T-helper 2 cell (primary cell): ENCODE results near the gene ADAM23.

Experiments
- DNase-seq, 5 experiments: peaks; one replicate each; pipeline versions ENCODE4 v3.0.0 to v3.0.0-alpha.2; 2012 to 2022

ADAM23 gene

DNA sequence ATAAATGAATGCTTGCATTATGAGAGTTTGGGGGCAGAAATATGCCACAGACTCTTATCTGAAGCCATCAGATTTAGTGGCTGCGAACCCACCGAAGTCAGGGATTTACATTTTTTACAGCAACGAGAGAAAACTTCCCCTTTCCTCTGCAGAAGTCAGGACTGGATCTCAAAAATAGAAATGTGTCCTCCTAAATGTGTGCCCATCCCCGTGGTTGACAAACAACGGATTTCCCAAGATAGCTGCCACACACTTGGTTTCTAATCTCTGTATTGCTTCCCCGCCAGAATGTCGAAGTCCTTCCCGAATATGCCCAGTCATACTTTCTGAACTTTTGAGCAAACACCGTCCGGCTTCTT lies 879 bp upstream of the ADAM23 start:
- no peak for DNase-seq

- DNase-seq: peak in 2 of 5 experiments; percentile 8 to 48
These were observed 599 bp downstream of the ADAM23 start for GRCh38 chr2:206443735-206444527.

DNA sequence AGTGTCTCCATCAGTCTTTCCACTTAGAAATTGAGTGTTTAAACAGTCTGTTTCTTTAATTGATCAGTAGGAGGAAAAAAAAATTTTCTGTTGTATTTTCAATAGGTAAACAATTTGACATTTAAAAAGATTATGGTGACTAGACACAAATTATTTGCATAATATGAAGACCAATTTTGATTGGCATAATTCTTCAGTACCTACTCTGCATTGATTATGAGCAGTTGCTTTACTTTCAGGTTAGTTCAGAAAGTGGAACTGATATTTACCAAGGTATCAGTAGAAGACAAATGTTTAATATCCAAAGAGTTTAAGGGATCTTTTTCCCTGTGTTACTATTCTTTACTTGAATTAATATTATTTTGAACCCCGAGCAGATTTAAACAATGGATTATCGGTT lies 2.6 kb downstream of the ADAM23 start:
- DNase-seq: no peak

- no peak for DNase-seq
These were observed 8.9 kb downstream of the ADAM23 start for GRCh38 chr2:206452242-206452641.

- DNase-seq: no peak
These were observed 9.4 kb downstream of the ADAM23 start for GRCh38 chr2:206452750-206453149.

DNA sequence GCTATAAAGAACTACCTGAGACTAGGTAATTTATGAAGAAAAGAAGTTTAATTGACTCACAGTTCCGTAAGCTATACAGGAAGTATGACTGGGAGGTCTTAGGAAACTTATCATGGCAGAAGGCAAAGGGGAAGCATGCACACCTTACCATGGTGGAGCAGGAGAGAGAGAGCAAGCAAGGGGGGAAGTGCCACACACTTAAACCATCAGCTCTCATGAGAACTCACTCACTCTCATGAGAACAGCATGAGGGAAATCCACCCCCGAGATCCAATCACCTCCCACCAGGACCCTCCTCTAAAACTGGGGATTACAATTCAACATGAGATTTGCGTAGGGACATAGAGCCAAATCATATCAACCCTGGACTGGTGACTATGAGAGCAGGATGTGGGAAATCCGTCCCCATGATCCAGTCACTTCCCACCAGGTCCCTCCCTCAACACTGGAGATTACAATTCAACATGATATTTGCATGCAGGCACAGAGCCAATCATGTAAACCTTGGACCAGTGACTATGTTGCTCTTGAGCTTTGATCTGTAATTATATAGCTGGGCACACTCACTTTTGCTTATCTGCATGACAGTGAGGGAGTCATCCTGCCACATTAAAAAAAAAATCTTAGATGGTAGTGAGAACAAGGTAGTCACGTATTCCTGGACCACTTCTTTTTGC lies 12.9 kb downstream of the ADAM23 start:
- no peak for DNase-seq

DNA sequence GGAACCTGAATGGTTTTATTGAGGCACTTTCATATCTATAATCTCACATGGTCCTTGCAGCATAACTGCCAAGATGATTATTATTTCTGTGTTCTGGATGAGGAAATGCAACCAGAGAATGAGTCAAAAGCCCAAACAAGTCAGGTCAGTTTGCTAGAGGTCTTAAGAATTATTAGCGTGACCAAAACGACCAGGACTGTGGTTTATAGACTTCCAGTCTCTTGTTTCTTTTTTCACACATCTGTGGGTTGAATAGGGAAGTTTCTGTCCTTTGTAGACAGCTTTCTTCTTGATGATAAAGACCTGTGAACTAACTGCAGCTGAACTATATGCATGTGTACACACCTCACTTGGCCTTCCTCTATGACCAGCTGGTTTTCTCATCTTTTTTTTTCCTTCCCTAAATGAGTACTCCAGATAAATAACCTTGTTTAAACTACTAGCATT lies 13.9 kb downstream of the ADAM23 start:
- no peak for DNase-seq

DNA sequence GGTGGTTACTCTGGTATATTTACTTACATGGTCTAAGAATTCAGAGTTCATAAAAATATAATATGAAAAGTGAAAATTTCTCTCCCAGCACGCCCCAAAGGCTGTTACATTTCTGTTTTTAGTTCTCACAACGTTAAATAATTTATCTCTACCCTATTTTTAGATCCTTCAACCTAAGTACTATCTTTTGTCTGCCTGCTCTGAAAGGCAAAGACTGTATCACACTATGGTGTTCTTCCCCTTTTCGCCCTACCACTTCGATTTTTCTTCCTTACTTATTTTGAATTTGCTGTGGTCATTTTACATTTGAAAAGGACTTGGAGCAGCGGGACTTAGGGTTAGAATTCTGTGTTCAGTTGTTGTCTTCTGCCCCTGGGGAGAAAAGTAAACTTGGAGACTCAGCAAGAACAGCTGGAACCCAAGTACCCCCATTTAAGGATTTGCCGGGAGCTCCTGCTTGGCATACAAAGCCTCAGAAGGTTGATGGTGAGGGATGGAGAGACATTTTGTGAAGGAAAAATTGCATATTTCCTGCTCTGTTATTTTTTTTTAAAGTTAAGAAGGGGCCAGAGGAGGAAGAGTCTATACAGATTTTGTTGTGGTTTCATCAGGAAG lies 19.0 kb downstream of the ADAM23 start:
- no peak for DNase-seq

DNA sequence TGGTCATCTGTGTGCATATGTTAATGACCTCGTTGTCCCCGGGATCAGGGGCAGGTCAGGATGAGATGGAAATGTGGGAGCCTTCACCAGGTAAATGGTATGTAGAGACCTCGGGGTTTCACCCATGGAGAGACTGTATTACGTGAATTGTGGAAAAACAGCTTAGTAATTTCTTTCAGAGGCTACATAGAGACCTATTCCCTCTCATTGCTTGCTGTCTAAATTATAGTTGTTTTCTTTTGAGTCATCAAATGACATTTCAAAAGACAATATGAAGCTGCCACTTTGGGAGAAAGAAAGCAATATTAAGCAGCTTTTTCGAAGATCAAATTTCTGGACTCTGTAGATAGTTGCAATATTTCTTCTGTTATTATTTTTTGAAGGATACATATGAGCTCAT lies 20.4 kb downstream of the ADAM23 start:
- no peak for DNase-seq

- DNase-seq: no peak
These were observed 21.3 kb downstream of the ADAM23 start for GRCh38 chr2:206464597-206464996.

DNA sequence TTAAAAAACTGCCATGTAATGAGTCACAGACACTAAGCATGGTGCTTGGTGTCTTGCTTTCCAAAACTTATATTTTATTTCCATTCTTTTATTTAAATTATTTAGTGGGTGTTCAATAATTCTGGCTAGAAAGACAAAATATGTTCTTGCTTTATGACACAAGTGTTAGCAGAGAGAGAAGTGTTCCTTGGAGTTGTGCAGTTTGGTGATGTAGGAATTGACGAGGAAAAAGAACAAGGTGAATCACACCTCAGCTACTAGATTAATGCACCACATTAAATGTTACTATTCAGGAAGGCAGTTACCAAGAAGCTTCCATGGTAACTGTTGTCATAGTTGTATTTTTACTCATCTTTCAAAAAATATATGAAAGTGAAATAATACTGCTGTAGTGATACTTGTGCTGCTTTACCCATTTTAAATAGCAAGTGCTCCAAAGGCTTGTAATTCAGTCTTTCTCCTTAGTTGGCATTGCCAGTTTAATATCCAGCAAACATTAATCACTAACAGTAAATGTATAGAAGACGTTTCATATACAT lies 28.3 kb downstream of the ADAM23 start:
- DNase-seq: no peak

DNA sequence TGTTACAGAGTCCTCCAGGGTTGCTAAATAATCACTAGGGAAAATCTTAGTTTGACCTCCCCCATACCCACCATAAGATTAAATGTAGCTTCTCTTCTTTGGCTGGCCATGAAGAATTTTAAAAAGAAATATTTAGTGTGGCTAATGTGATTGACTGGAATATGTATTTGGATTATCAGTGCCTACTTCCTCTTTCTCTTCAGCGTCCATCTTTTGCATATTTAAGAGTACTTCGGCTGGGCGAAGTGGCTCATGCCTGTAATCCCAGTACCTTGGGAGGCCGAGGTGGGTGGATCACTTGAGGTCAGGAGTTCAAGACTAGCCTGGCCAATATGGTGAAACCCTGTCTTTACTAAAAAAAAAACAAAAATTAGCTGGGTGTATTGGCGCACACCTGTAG lies 28.8 kb downstream of the ADAM23 start:
- DNase-seq: no peak

DNA sequence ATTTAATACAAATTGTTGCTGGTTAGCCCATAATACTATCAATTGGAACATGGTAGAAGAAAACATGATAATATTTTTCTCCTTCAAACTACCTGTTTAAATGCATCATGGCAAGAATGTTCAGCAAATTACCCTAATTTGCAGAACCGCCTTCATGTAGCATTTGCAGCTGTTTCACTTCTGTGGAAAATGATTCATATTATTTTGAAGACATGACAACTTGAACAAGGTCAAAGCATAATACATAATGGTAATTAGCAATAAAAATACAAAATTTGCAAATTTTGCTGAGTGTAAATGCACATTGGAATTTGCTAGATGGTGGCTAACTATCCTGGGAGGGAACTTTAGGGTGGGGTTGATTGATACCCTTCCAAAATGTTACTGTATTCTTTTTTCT lies 30.8 kb downstream of the ADAM23 start:
- no peak for DNase-seq

DNA sequence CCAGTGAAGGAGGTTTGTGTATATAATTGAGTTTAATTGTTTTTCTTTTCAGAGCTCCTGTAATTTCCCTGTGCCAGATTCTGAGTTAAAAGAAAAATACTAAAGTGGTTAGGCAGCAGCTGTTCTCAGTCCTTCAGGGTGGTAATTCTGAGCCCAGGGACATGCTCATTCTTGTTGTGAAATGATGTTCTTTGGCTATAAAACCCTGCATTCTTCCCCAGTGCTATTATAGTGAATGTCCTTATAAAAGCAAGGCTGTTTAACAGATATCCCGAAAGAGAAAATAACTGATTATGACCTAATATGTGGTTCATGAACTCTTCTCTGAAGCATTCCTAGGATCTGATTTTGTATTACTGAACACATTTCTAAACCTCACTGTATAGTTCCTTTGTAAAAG lies 34.0 kb downstream of the ADAM23 start:
- DNase-seq: no peak

DNA sequence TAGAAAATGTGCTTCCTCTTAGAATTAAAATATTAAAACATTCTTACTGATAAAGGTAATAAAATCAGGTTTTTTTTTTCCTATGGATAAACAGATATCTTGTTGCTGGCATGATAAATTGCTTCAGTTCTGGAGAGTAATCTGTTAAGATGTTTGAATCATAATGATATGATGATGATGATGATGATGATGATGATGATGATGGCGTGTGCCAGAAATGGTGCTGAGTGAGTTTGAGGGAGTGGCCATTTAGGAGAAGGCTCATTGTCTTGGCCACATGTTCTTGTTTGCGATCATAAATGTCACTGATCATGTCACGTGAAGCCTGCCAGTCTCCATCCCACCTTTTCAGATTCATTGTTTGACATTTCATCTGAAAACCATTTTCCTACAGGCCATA lies 35.0 kb downstream of the ADAM23 start:
- DNase-seq: no peak

GRCh38 chr2:206480161-206480560 lies 36.8 kb downstream of the ADAM23 start:
- DNase-seq: no peak

DNA sequence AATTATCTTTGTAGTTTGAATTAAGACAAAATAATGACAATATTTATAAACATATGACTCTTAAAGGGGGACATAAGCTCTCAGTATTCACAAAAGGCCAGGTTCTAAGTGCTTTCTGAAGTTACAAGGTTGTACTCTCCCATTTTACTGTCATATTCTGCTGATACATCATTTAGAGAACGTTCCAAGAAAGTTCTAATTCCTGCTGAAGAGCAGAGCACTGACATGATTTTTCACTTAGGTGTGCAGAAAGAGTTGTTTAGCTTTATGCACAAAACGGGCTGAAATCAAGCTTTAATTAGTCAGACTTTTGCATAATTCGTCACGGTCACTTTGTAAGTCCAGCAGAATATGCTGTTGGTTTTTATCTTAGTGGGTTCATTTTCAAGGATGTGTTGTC lies 37.3 kb downstream of the ADAM23 start:
- DNase-seq: no peak

- DNase-seq: no peak
These were observed 37.7 kb downstream of the ADAM23 start for GRCh38 chr2:206481056-206481455.

GRCh38 chr2:206482123-206482522 lies 38.8 kb downstream of the ADAM23 start:
- no peak for DNase-seq

GRCh38 chr2:206482633-206483032 lies 39.3 kb downstream of the ADAM23 start:
- no peak for DNase-seq

- DNase-seq: no peak
These were observed 44.7 kb downstream of the ADAM23 start for GRCh38 chr2:206488053-206488452.

DNA sequence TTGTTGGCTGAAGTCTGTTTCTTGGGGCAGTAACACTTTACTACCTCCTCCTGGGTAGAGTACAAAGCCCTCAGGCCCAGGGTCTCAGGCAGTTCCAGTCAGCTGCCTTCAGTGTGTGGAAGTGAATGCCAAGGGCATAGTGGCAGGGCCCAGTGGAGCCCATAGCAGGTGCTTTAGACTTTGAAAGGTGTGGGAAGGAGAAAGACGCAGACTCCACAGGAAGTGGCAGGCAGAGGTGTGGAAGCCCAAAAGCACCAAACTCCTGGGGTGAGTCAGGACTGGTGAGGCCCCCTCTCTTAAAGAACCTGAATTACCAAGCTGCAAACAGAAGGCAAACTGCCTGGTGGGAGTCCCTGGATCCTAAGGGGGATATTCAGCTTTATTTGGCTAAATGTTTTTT lies 45.3 kb downstream of the ADAM23 start:
- peak in 1 of 5 experiments; percentile 29 for DNase-seq

DNA sequence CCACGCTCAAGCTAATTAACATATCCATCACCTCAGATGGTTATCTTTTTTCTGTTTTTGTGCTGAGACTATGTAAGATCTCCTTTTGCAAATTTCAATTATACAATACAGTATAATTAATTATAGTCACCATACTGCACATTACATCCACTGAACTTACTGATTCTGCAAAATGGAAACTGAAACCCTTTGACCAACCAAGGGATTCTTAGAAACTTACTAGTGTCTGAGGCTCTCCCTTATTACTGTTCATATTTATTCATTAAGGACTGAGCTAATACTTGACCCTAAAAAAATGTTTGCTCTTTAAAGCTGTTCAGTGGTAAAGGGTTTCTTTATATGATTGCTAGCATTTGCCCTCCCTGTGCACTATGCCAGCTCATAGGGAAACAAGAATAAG lies 50.7 kb downstream of the ADAM23 start:
- no peak for DNase-seq

- no peak for DNase-seq
These were observed 59.4 kb downstream of the ADAM23 start for GRCh38 chr2:206502729-206503128.
